ENCODE measurements around the gene ACIN1. TPM values are rescaled to one million over a fixed set of nuclear protein-coding genes. Genes with fewer than 3 reads are reported as not detected.

Gene ACIN1
- total and polyA plus RNA-seq, 2 of the 13 experiments (the other 11 are each of a cell fraction or from before 2014, with no cell fraction given), result 165 to 183 TPM

- H4K20me1 ChIP-seq (ENCODE audit: insufficient read depth, low read length), result no peaks in the 10 kb centered on the region
- H3K27me3 ChIP-seq (ENCODE audit: control insufficient read depth in 1 of 2, insufficient read depth in 2 of 2, low read length in 2 of 2), result peaks cover 7 to 61% of the 10 kb centered on the region in 2 experiments
- H3K36me3 ChIP-seq (replicated peaks in 1 of 2; ENCODE audit: control insufficient read depth in 1 of 2, insufficient read depth in 2 of 2, low read length in 2 of 2), result no peaks in the 10 kb centered on the region
- H3K27ac ChIP-seq (ENCODE audit: extremely low read length, insufficient read depth, low read length), result no peak overlapping the region
- no peaks in the 10 kb centered on the region for H3K79me2 ChIP-seq (ENCODE audit: insufficient read depth, low read length)
- ATAC-seq (no peak), DNase-seq (ENCODE audit: low spot score) (no peak), FAIRE-seq (no peak)
- no peak overlapping the region for H2AFZ ChIP-seq (ENCODE audit: low read length)
- ChIA-PET POLR2A (no interaction called here), CTCF (ENCODE audit: low intra/inter-chr PET ratio, low total read pairs) (no interaction called here)
- H3K4me1 ChIP-seq (ENCODE audit: insufficient read depth, low read length), result peaks cover 10% of the 10 kb centered on the region
- H3K9ac ChIP-seq (ENCODE audit: insufficient read depth, low read depth, low read length), result no peak overlapping the region
- no peaks in the 10 kb centered on the region for H3K9me3 ChIP-seq (ENCODE audit: low read length)
- BruUV-seq (replicated peaks), result no TSS peak
- WGBS (ENCODE audit: low lambda C conversion rate), result 16% methylated on average over 7 of the region's 7 CpGs
- in situ Hi-C loops (cut with HindIII; ENCODE audit: extremely low pct_ligation_motif_present, low pct_unique_long_range_greater_than_20kb), result no loop called here
- H3K4me3 ChIP-seq (replicated peaks in 1 of 3; ENCODE audit: insufficient read depth in 1 of 3, low read depth in 2 of 3, low read length in 3 of 3), result no peak overlapping the region
- no peak overlapping the region for H3K4me2 ChIP-seq (ENCODE audit: low read depth, low read length)
- intact Hi-C loops (cut with micrococcal nuclease; ENCODE audit: unreplicated experiment), result no loop called here
- TF ChIP-seq ZNF343 (CRISPR knock-in tag; IDR thresholded peaks at IDR 0.05), result 0 out of 2 replicates have a peak, but pooled peaks have one; percentile 25
- TF ChIP-seq RERE (CRISPR knock-in tag; IDR thresholded peaks at IDR 0.05; ENCODE audit: low read depth), result no peak
These were observed 46.9 kb upstream of the ACIN1 start for GRCh38 chr14:23141706-23142444.

Measured in HepG2 (cell line).